K562 (cell line): ENCODE results near the gene CPNE1.

Experiments
- CEBPG ChIP-seq, 3 experiments: fragments of 200-800 bp in 1 of 3; sonication (Bioruptor generic) in 1 of 3; sonication (generic) in 1 of 3; formaldehyde crosslinking in 1 of 3; IDR thresholded peaks in 2 of 3; conservative IDR thresholded peaks in 1 of 3; 2 replicates each; pipeline versions ENCODE4 v1.6.1 to v1.8.0; 2016 to 2022; ENCODE audit warnings: missing compliant biosample characterization in 2 of 3, missing genetic modification characterization in 2 of 3, mild to moderate bottlenecking in 1 of 3, missing genetic modification reagents in 1 of 3
- POU5F1 ChIP-seq: fragments of 150-350 bp; IDR thresholded peaks from 2 replicates; pipeline ENCODE4 v1.6.1; 2014; ENCODE audit warnings: borderline replicate concordance, low read length, low read depth, mild to moderate bottlenecking; ENCODE audit not compliant: partially characterized antibody
- TAF1 ChIP-seq: IDR thresholded peaks from 2 replicates; pipeline ENCODE4 v1.6.1; 2011; ENCODE audit warnings: mild to moderate bottlenecking, low read length, moderate library complexity; ENCODE audit not compliant: insufficient read depth, control insufficient read depth, severe bottlenecking; ENCODE audit errors: extremely low read depth
- ZNF274 ChIP-seq: IDR thresholded peaks from 2 replicates; pipeline ENCODE4 v1.6.1; 2011; ENCODE audit warnings: low read depth, mild to moderate bottlenecking, low read length, moderate library complexity, borderline replicate concordance
- TF ChIP-seq, protein P1 (sequence below), 3 experiments: IDR thresholded peaks in 2 of 3; conservative IDR thresholded peaks in 1 of 3; 2 replicates each; pipeline ENCODE4 v1.5.1; 2011 to 2012; ENCODE audit warnings: low read length in 3 of 3, mild to moderate bottlenecking in 3 of 3, control low read depth in 2 of 3, improper control_type of control experiment in 1 of 3, inconsistent platforms in 1 of 3, low read depth in 1 of 3, mixed read lengths in 1 of 3, moderate library complexity in 1 of 3; ENCODE audit not compliant: insufficient read depth in 2 of 3
- TF ChIP-seq, protein P2 (sequence below): sonication (generic); formaldehyde crosslinking; IDR thresholded peaks from 2 replicates; pipeline ENCODE4 v1.5.0; 2020; ENCODE audit warnings: missing genetic modification reagents

DNA sequence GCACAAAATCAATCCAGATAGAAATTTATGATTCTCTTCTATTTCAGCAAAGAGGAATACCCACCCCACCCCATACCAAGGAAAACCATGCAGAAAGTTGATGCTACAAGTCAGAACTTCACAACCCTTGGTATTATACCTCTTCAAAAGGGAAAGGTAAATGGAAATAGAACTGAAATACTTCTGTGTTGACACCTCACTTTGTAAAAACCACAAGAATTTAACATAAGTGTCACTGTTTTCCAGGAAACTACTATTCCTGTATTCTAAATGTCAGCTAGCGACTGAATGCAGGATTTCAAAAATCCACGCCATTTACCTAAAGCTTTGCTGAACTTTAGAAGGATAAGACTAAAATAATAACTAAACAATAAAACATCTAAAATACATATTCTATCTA lies 3.6 kb downstream of the CPNE1 start:
- TF ChIP-seq CEBPG (CRISPR knock-in tag; IDR thresholded peaks at IDR 0.05), result no peak
- TF ChIP-seq CEBPG (tag; conservative IDR thresholded peaks at IDR 0.05 in 1 of 2, IDR thresholded peaks at IDR 0.05 in 1 of 2), result no peak
- TF ChIP-seq, protein P1, sequence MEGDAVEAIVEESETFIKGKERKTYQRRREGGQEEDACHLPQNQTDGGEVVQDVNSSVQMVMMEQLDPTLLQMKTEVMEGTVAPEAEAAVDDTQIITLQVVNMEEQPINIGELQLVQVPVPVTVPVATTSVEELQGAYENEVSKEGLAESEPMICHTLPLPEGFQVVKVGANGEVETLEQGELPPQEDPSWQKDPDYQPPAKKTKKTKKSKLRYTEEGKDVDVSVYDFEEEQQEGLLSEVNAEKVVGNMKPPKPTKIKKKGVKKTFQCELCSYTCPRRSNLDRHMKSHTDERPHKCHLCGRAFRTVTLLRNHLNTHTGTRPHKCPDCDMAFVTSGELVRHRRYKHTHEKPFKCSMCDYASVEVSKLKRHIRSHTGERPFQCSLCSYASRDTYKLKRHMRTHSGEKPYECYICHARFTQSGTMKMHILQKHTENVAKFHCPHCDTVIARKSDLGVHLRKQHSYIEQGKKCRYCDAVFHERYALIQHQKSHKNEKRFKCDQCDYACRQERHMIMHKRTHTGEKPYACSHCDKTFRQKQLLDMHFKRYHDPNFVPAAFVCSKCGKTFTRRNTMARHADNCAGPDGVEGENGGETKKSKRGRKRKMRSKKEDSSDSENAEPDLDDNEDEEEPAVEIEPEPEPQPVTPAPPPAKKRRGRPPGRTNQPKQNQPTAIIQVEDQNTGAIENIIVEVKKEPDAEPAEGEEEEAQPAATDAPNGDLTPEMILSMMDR (IDR thresholded peaks at IDR 0.05 in 2 of 3, conservative IDR thresholded peaks at IDR 0.05 in 1 of 3; ENCODE audit: insufficient read depth in 2 of 3, low read depth in 1 of 3, low read length in 3 of 3), result no peak
- no peak for TF ChIP-seq TAF1
- TF ChIP-seq POU5F1, result no peak
- TF ChIP-seq, protein P2, sequence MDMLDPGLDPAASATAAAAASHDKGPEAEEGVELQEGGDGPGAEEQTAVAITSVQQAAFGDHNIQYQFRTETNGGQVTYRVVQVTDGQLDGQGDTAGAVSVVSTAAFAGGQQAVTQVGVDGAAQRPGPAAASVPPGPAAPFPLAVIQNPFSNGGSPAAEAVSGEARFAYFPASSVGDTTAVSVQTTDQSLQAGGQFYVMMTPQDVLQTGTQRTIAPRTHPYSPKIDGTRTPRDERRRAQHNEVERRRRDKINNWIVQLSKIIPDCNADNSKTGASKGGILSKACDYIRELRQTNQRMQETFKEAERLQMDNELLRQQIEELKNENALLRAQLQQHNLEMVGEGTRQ (CRISPR knock-in tag), result no peak
- no peak for TF ChIP-seq ZNF274
